ENCODE measurements around the gene INHBC. TPM values are rescaled to one million over a fixed set of nuclear protein-coding genes. Genes with fewer than 3 reads are reported as not detected.

INHBC gene
- total RNA-seq, 1 experiment from 2014 or later = 0.20 TPM

DNA sequence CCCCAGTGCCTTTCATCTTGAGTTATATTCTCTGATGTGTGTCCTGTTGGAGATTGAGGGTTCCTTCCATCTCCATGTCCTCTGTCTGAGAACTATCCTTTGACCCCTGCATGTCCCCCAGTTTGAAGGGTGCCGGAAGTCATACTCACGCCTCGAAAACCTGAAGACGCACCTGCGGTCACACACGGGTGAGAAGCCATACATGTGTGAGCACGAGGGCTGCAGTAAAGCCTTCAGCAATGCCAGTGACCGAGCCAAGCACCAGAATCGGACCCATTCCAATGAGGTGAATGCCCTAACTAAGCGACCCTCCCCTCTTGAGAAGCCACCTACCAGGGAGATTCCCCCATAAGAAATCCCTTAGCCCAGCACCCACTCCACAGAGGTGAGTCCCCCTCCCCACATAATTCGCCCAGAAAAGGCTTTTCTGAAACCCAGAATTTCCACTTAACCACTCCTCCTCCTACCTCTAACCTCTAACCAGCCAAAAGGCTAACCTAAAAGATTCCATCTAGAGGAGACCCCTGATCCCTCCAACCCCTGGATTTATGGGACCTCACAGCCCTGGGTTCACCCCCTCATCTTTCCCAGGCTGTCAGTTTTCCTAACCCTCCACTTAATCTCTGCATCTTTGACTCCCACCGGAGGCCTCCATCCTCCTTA is 32.8 kb downstream of the INHBC start:
- peaks cover 0 to 9% of the 10 kb centered on the region in 2 experiments; a peak in 3 of 4 replicates for H3K4me1 ChIP-seq (ENCODE audit: control insufficient read depth in 1 of 2, insufficient read depth in 2 of 2, low read length in 2 of 2)
- H3K27me3 ChIP-seq (ENCODE audit: insufficient read depth, low read length) = peaks cover 24% of the 10 kb centered on the region
- RAD21 ChIA-PET (ENCODE audit: low non-redundant PET in 1 of 2, low total read pairs in 2 of 2, uncharacterized antibody in 2 of 2, unreplicated experiment in 2 of 2) = no interaction called here
- H3K36me3 ChIP-seq (ENCODE audit: control insufficient read depth in 1 of 2, insufficient read depth in 2 of 2, low read length in 2 of 2) = no peaks in the 10 kb centered on the region
- no peak overlapping the region for H2AFZ ChIP-seq (ENCODE audit: low read depth, low read length, poor library complexity, severe bottlenecking)
- no peak overlapping the region for H3K4me2 ChIP-seq (ENCODE audit: low read length)
- no peaks in the 10 kb centered on the region for H3K9me2 ChIP-seq (ENCODE audit: insufficient read depth)
- DNase-seq (ENCODE audit: low read depth, low spot score) (no peak), ATAC-seq (no peak)
- BruUV-seq (replicated peaks) = no TSS peak
- POLR2A ChIA-PET = no interaction called here
- H3K27ac ChIP-seq (ENCODE audit: low read depth, low read length) = no peak overlapping the region
- H3K9me3 ChIP-seq (ENCODE audit: control insufficient read depth in 1 of 2, insufficient read depth in 1 of 2, low read depth in 1 of 2, low read length in 2 of 2) = no peaks in the 10 kb centered on the region
- no peak overlapping the region for H3K9ac ChIP-seq (ENCODE audit: low read length)
- TF ChIP-seq MAX (IDR thresholded peaks at IDR 0.05) (no peak), ZNF274 (IDR thresholded peaks at IDR 0.05; ENCODE audit: low read depth, low read length) (no peak), SP1 (IDR thresholded peaks at IDR 0.05; ENCODE audit: low read depth) (no peak), EZH2phosphoT487 (IDR thresholded peaks at IDR 0.05; ENCODE audit: borderline replicate concordance) (no peak), YY1 (IDR thresholded peaks at IDR 0.05; ENCODE audit: extremely low read depth, insufficient replicate concordance, low read depth, low read length) (no peak), EGR1 (IDR thresholded peaks at IDR 0.05; ENCODE audit: low read depth) (no peak)
- TF ChIP-seq, protein P1, sequence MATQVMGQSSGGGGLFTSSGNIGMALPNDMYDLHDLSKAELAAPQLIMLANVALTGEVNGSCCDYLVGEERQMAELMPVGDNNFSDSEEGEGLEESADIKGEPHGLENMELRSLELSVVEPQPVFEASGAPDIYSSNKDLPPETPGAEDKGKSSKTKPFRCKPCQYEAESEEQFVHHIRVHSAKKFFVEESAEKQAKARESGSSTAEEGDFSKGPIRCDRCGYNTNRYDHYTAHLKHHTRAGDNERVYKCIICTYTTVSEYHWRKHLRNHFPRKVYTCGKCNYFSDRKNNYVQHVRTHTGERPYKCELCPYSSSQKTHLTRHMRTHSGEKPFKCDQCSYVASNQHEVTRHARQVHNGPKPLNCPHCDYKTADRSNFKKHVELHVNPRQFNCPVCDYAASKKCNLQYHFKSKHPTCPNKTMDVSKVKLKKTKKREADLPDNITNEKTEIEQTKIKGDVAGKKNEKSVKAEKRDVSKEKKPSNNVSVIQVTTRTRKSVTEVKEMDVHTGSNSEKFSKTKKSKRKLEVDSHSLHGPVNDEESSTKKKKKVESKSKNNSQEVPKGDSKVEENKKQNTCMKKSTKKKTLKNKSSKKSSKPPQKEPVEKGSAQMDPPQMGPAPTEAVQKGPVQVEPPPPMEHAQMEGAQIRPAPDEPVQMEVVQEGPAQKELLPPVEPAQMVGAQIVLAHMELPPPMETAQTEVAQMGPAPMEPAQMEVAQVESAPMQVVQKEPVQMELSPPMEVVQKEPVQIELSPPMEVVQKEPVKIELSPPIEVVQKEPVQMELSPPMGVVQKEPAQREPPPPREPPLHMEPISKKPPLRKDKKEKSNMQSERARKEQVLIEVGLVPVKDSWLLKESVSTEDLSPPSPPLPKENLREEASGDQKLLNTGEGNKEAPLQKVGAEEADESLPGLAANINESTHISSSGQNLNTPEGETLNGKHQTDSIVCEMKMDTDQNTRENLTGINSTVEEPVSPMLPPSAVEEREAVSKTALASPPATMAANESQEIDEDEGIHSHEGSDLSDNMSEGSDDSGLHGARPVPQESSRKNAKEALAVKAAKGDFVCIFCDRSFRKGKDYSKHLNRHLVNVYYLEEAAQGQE (IDR thresholded peaks at IDR 0.05; ENCODE audit: low read depth) = no peak
- H3K79me2 ChIP-seq (ENCODE audit: insufficient read depth, low read length) = no peaks in the 10 kb centered on the region
- intact Hi-C loops (cut with micrococcal nuclease) = no loop called here
- CTCF ChIA-PET = no interaction called here
- H3K4me3 ChIP-seq (replicated peaks in 1 of 2; ENCODE audit: low read depth in 1 of 2, low read length in 2 of 2) = no peak overlapping the region
- no peaks in the 10 kb centered on the region for H4K20me1 ChIP-seq (ENCODE audit: insufficient read depth)
